ENCODE results near the gene FHIT.

The FHIT gene

GRCh38 chr3:60652829-60653228, 598.4 kb downstream of the FHIT start:
- no peak for DNase-seq (ENCODE audit: low read depth in 1 of 2, low spot score in 1 of 2)

- DNase-seq (ENCODE audit: low read depth in 1 of 2, low spot score in 1 of 2), result no peak
Observed at GRCh38 chr3:60651799-60652198, 599.5 kb downstream of the FHIT start.

GRCh38 chr3:60650171-60650570, 601.1 kb downstream of the FHIT start:
- no peak for DNase-seq (ENCODE audit: low read depth in 1 of 2, low spot score in 1 of 2)

- no peak for DNase-seq (ENCODE audit: low read depth in 1 of 2, low spot score in 1 of 2)
Observed at GRCh38 chr3:60645801-60646200, 605.5 kb downstream of the FHIT start.

GRCh38 chr3:60643831-60644230, 607.4 kb downstream of the FHIT start:
- DNase-seq (ENCODE audit: low read depth in 1 of 2, low spot score in 1 of 2), result no peak

- no peak for DNase-seq (ENCODE audit: low read depth in 1 of 2, low spot score in 1 of 2)
Observed at GRCh38 chr3:60641354-60641753, 609.9 kb downstream of the FHIT start.

GRCh38 chr3:60636846-60637245, 614.4 kb downstream of the FHIT start:
- no peak for DNase-seq (ENCODE audit: low read depth in 1 of 2, low spot score in 1 of 2)

- no peak for DNase-seq (ENCODE audit: low read depth in 1 of 2, low spot score in 1 of 2)
Observed at GRCh38 chr3:60633644-60634043, 617.6 kb downstream of the FHIT start.

GRCh38 chr3:60631509-60631908, 619.7 kb downstream of the FHIT start:
- no peak for DNase-seq (ENCODE audit: low read depth in 1 of 2, low spot score in 1 of 2)

GRCh38 chr3:60630953-60631352, 620.3 kb downstream of the FHIT start:
- DNase-seq (ENCODE audit: low read depth in 1 of 2, low spot score in 1 of 2), result no peak

- no peak for DNase-seq (ENCODE audit: low read depth in 1 of 2, low spot score in 1 of 2)
Observed at GRCh38 chr3:60629816-60630215, 621.4 kb downstream of the FHIT start.

GRCh38 chr3:60622349-60622748, 628.9 kb downstream of the FHIT start:
- DNase-seq (ENCODE audit: low read depth in 1 of 2, low spot score in 1 of 2), result no peak

GRCh38 chr3:60617188-60617587, 634.1 kb downstream of the FHIT start:
- DNase-seq (ENCODE audit: low read depth in 1 of 2, low spot score in 1 of 2), result no peak

- no peak for DNase-seq (ENCODE audit: low read depth in 1 of 2, low spot score in 1 of 2)
Observed at GRCh38 chr3:60613769-60614303, 637.4 kb downstream of the FHIT start.

- DNase-seq (ENCODE audit: low read depth in 1 of 2, low spot score in 1 of 2), result no peak
Observed at GRCh38 chr3:60610441-60611112, 640.7 kb downstream of the FHIT start.

- DNase-seq (ENCODE audit: low read depth in 1 of 2, low spot score in 1 of 2), result no peak
Observed at GRCh38 chr3:60609446-60609845, 641.8 kb downstream of the FHIT start.

- no peak for DNase-seq (ENCODE audit: low read depth in 1 of 2, low spot score in 1 of 2)
Observed at GRCh38 chr3:60603860-60604259, 647.4 kb downstream of the FHIT start.

GRCh38 chr3:60600848-60601247, 650.4 kb downstream of the FHIT start:
- no peak for DNase-seq (ENCODE audit: low read depth in 1 of 2, low spot score in 1 of 2)

GRCh38 chr3:60599586-60599985, 651.7 kb downstream of the FHIT start:
- DNase-seq (ENCODE audit: low read depth in 1 of 2, low spot score in 1 of 2), result no peak

GRCh38 chr3:60598671-60599070, 652.6 kb downstream of the FHIT start:
- DNase-seq (ENCODE audit: low read depth in 1 of 2, low spot score in 1 of 2), result no peak

- DNase-seq (ENCODE audit: low read depth in 1 of 2, low spot score in 1 of 2), result no peak
Observed at GRCh38 chr3:60594025-60594424, 657.2 kb downstream of the FHIT start.

GRCh38 chr3:60591267-60591666, 660.0 kb downstream of the FHIT start:
- no peak for DNase-seq (ENCODE audit: low read depth in 1 of 2, low spot score in 1 of 2)

GRCh38 chr3:60588806-60589205, 662.4 kb downstream of the FHIT start:
- no peak for DNase-seq (ENCODE audit: low read depth in 1 of 2, low spot score in 1 of 2)

Data from stimulated activated CD4-positive, alpha-beta T cell treated with anti-CD3 and anti-CD28 coated beads, Interleukin-15, amount 100 ng/mL, for 1 hour (primary cell).